HepG2 (cell line): ENCODE measurements around the gene RPL37. TPM values are rescaled to one million over a fixed set of nuclear protein-coding genes. Genes with fewer than 3 reads are reported as not detected.
A peak's percentile ranks its signal among the peaks of the same experiment; 100 is the strongest.

Experiments
- AHDC1 ChIP-seq: sonication (generic); formaldehyde crosslinking; IDR thresholded peaks from 2 replicates; pipeline ENCODE4 v1.5.1; 2020; ENCODE audit warnings: mild to moderate bottlenecking, missing genetic modification reagents, borderline replicate concordance
- AHR ChIP-seq: IDR thresholded peaks from 2 replicates; pipeline ENCODE4 v1.6.1; 2018; ENCODE audit warnings: missing genetic modification reagents, missing compliant biosample characterization
- ATRX ChIP-seq: sonication (generic); formaldehyde crosslinking; IDR thresholded peaks from 2 replicates; pipeline ENCODE4 v1.4.0; 2020; ENCODE audit warnings: missing genetic modification reagents, borderline replicate concordance
- BHLHE40 ChIP-seq: IDR thresholded peaks from 2 replicates; pipeline ENCODE4 v1.6.1; 2011; ENCODE audit warnings: low read length, improper control_type of control experiment
- CBFB ChIP-seq: sonication (generic); formaldehyde crosslinking; IDR thresholded peaks from 2 replicates; pipeline ENCODE4 v1.4.0; 2020; ENCODE audit warnings: missing genetic modification reagents
- CCDC6 ChIP-seq: sonication (generic); formaldehyde crosslinking; IDR thresholded peaks from 2 replicates; pipeline ENCODE4 v1.8.1; 2022; ENCODE audit warnings: mild to moderate bottlenecking, missing genetic modification reagents, moderate library complexity
- ETV5 ChIP-seq: IDR thresholded peaks from 2 replicates; pipeline ENCODE4 v1.6.1; 2018; ENCODE audit warnings: missing biosample characterization, missing genetic modification reagents, inconsistent platforms, borderline replicate concordance
- FOSL2 ChIP-seq: sonication (generic); formaldehyde crosslinking; IDR thresholded peaks from 2 replicates; pipeline ENCODE4 v1.4.0; 2020; ENCODE audit warnings: missing genetic modification reagents
- FOXO1 ChIP-seq: sonication (generic); formaldehyde crosslinking; IDR thresholded peaks from 2 replicates; pipeline ENCODE4 v1.4.0; 2020; ENCODE audit warnings: missing genetic modification reagents
- HDAC6 ChIP-seq: fragments of 200-600 bp; sonication (generic); IDR thresholded peaks from 2 replicates; pipeline ENCODE4 v1.7.0; 2017; ENCODE audit warnings: mild to moderate bottlenecking, antibody characterized with exemption, low read length, low read depth
- JUNB ChIP-seq: sonication (generic); formaldehyde crosslinking; IDR thresholded peaks from 2 replicates; pipeline ENCODE4 v1.8.0; 2022; ENCODE audit warnings: missing genetic modification reagents, mild to moderate bottlenecking, borderline replicate concordance
- KLF6 ChIP-seq: IDR thresholded peaks from 2 replicates; pipeline ENCODE4 v1.8.0; 2016; ENCODE audit warnings: missing biosample characterization, missing genetic modification reagents
- KLF9 ChIP-seq: IDR thresholded peaks from 2 replicates; pipeline ENCODE4 v1.6.1; 2016; ENCODE audit warnings: low read depth
- PPARG ChIP-seq: conservative IDR thresholded peaks from 2 replicates; pipeline ENCODE4 v1.6.1; 2016; ENCODE audit warnings: missing biosample characterization, missing genetic modification reagents
- SMAD3 ChIP-seq: sonication (generic); formaldehyde crosslinking; IDR thresholded peaks from 2 replicates; pipeline ENCODE4 v1.4.0; 2020; ENCODE audit warnings: missing genetic modification reagents
- SNRNP70 ChIP-seq: fragments of 200-400 bp; formaldehyde crosslinking; IDR thresholded peaks from 2 replicates; pipeline ENCODE4 v1.6.1; 2017; ENCODE audit warnings: mild to moderate bottlenecking, low read depth, low read length, moderate library complexity
- ZBTB39 ChIP-seq: sonication (generic); formaldehyde crosslinking; IDR thresholded peaks from 2 replicates; pipeline ENCODE4 v1.5.0; 2020; ENCODE audit warnings: missing genetic modification reagents
- ZNF235 ChIP-seq: sonication (generic); formaldehyde crosslinking; IDR thresholded peaks from 2 replicates; pipeline ENCODE4 v1.8.1; 2023; ENCODE audit warnings: mild to moderate bottlenecking, missing genetic modification reagents, borderline replicate concordance
- ZNF256 ChIP-seq: sonication (generic); formaldehyde crosslinking; conservative IDR thresholded peaks from 2 replicates; pipeline ENCODE4 v1.4.0; 2020; ENCODE audit warnings: missing genetic modification reagents
- ZNF383 ChIP-seq: sonication (generic); formaldehyde crosslinking; IDR thresholded peaks from 2 replicates; pipeline ENCODE4 v1.4.0; 2020; ENCODE audit warnings: missing genetic modification reagents, mild to moderate bottlenecking, borderline replicate concordance
- ZNF431 ChIP-seq: sonication (generic); formaldehyde crosslinking; IDR thresholded peaks from 2 replicates; pipeline ENCODE4 v1.9.0; 2022; ENCODE audit warnings: missing genetic modification reagents, low read depth, mild to moderate bottlenecking, borderline replicate concordance
- ZNF552 ChIP-seq: sonication (generic); formaldehyde crosslinking; IDR thresholded peaks from 2 replicates; pipeline ENCODE4 v1.9.0; 2022; ENCODE audit warnings: missing genetic modification reagents, mild to moderate bottlenecking, borderline replicate concordance
- ZNF703 ChIP-seq: sonication (generic); formaldehyde crosslinking; IDR thresholded peaks from 2 replicates; pipeline ENCODE4 v1.5.1; 2020; ENCODE audit warnings: missing genetic modification reagents, mild to moderate bottlenecking, moderate library complexity, borderline replicate concordance
- polyA plus RNA-seq, 8 experiments: library from polyadenylated mRNA; depleted of rRNA in 3 of 8; stranded (reverse) in 7 of 8; unstranded in 1 of 8; fragments of >200 nt; fragmentation: Illumina TruSeq in 4 of 8; extraction: Trizol in 4 of 8; gene quantifications; 2 replicates each; pipeline versions ENCODE4 v1.2.1 to v1.2.3, GENCODE V29; 2011 to 2016; ENCODE audit warnings: low read depth in 4 of 8, missing spikeins in 1 of 8, mixed read lengths in 1 of 8; ENCODE audit not compliant: insufficient read depth in 1 of 8
- total RNA-seq, 5 experiments: library from RNA; depleted of rRNA; stranded (reverse); fragments of >200 nt; fragmentation: Illumina TruSeq; extraction: Trizol; gene quantifications; 2 replicates each; pipeline ENCODE4 v1.2.3, GENCODE V29; 2016; ENCODE audit warnings: low read depth in 1 of 5

The RPL37 gene
- total and polyA plus RNA-seq, 2 of the 13 experiments (the other 11 are each of a cell fraction or from before 2014, with no cell fraction given) = 1,981 to 3,367 TPM

GRCh38 chr5:40834849-40835787 lies at the start of gene RPL37 (continued):
- TF ChIP-seq AHDC1 (no peak), ZNF256 (CRISPR knock-in tag) (no peak; the same call in 1 of the 2 replicates), ZNF235 (peak; percentile 81; the same call in 1 of the 2 replicates), ZNF703 (CRISPR knock-in tag) (no peak; the same call in 1 of the 2 replicates), ZNF431 (peak; percentile 93), FOXO1 (CRISPR knock-in tag) (peak; percentile 74), KLF6 (peak; percentile 96), ATRX (CRISPR knock-in tag) (no peak), ZNF552 (peak; percentile 82; the same call in 1 of the 2 replicates), ETV5 (CRISPR knock-in tag) (peak; percentile 96), SMAD3 (CRISPR knock-in tag) (peak; percentile 79), CBFB (CRISPR knock-in tag) (peak; percentile 96), SNRNP70 (no peak), ZBTB39 (CRISPR knock-in tag) (peak; percentile 62; the same call in 1 of the 2 replicates), KLF9 (CRISPR knock-in tag) (peak; percentile 90), FOSL2 (CRISPR knock-in tag) (peak; percentile 59), CCDC6 (CRISPR knock-in tag) (peak; percentile 63; the same call in 1 of the 2 replicates), JUNB (CRISPR knock-in tag) (peak; percentile 88), ZNF383 (CRISPR knock-in tag) (no peak; the same call in 1 of the 2 replicates), BHLHE40 (0 out of 2 replicates have a peak, but pooled peaks have one; percentile 16), AHR (CRISPR knock-in tag) (peak; percentile 97; the same call in 1 of the 2 replicates), HDAC6 (no peak), PPARG (peak; percentile 66; the same call in 1 of the 2 replicates)
